ENCODE measurements around the gene GABPB2. TPM values are rescaled to one million over a fixed set of nuclear protein-coding genes. Genes with fewer than 3 reads are reported as not detected.

The GABPB2 gene
- total and polyA plus RNA-seq, 2 of the 13 experiments (the other 11 are each of a cell fraction or from before 2014, with no cell fraction given), result 0.09 TPM; not detected in 1

GRCh38 chr1:151059109-151060006, 11.2 kb upstream of the GABPB2 start, which contains the start of gene CDC42SE1 (continued):
- TF ChIP-seq ATF1 (CRISPR knock-in tag; IDR thresholded peaks at IDR 0.05), result no peak
- no peak for TF ChIP-seq ZNF33A (CRISPR knock-in tag; IDR thresholded peaks at IDR 0.05; ENCODE audit: borderline replicate concordance)
- 0 out of 2 replicates have a peak, but pooled peaks have one; percentile 43 for TF ChIP-seq ETV6 (CRISPR knock-in tag; conservative IDR thresholded peaks at IDR 0.05)
- peak; percentile 71; the same call in 1 of the 2 replicates for TF ChIP-seq ZNF556 (CRISPR knock-in tag; IDR thresholded peaks at IDR 0.05; ENCODE audit: borderline replicate concordance)
- TF ChIP-seq MED8 (CRISPR knock-in tag; IDR thresholded peaks at IDR 0.05; ENCODE audit: insufficient replicate concordance), result peak; percentile 56
- TF ChIP-seq NFE2 (CRISPR knock-in tag; IDR thresholded peaks at IDR 0.05), result no peak
- no peak for TF ChIP-seq E2F2 (CRISPR knock-in tag; IDR thresholded peaks at IDR 0.05; ENCODE audit: borderline replicate concordance)
- peak; percentile 62 for TF ChIP-seq ZNF317 (CRISPR knock-in tag; IDR thresholded peaks at IDR 0.05)
- no peak for TF ChIP-seq RCOR2 (CRISPR knock-in tag; IDR thresholded peaks at IDR 0.05)
- TF ChIP-seq PPARG (CRISPR knock-in tag; conservative IDR thresholded peaks at IDR 0.05), result no peak; the same call in 1 of the 2 replicates
- TF ChIP-seq ZBTB10 (CRISPR knock-in tag; IDR thresholded peaks at IDR 0.05; ENCODE audit: borderline replicate concordance), result no peak
- no peak for TF ChIP-seq ZSCAN20 (CRISPR knock-in tag; IDR thresholded peaks at IDR 0.05; ENCODE audit: borderline replicate concordance)
- no peak for TF ChIP-seq HCFC1 (IDR thresholded peaks at IDR 0.05; ENCODE audit: low read depth, low read length)
- 0 out of 2 replicates have a peak, but pooled peaks have one; percentile 53 for TF ChIP-seq ZSCAN31 (CRISPR knock-in tag; IDR thresholded peaks at IDR 0.05; ENCODE audit: low read depth)
- TF ChIP-seq GRHL1 (CRISPR knock-in tag; conservative IDR thresholded peaks at IDR 0.05), result no peak
- no peak for TF ChIP-seq ZNF879 (CRISPR knock-in tag; IDR thresholded peaks at IDR 0.05)
- TF ChIP-seq TRIM24 (CRISPR knock-in tag; IDR thresholded peaks at IDR 0.05), result no peak
- TF ChIP-seq ARNTL (CRISPR knock-in tag; IDR thresholded peaks at IDR 0.05), result 0 out of 2 replicates have a peak, but pooled peaks have one; percentile 55
- no peak for TF ChIP-seq DNMT3B (CRISPR knock-in tag; conservative IDR thresholded peaks at IDR 0.05)
- TF ChIP-seq ZZZ3 (CRISPR knock-in tag; IDR thresholded peaks at IDR 0.05; ENCODE audit: borderline replicate concordance), result no peak
- peak; percentile 14; the same call in 1 of the 2 replicates for TF ChIP-seq ZNF281 (CRISPR knock-in tag; IDR thresholded peaks at IDR 0.05; ENCODE audit: borderline replicate concordance)
